ENCODE measurements around the gene RAD51B.
"Not testable (repeated sequence)": the region's sequence is repeated elsewhere in the genome, so short reads cannot be mapped to it uniquely, and the experiment has no call there.

Gene RAD51B

GRCh38 chr14:68763843-68764242 is 944.3 kb downstream of the RAD51B start:
- DNase-seq (ENCODE audit: low spot score), result not testable (repeated sequence)

- no peak for DNase-seq (ENCODE audit: low spot score)
These were observed 947.0 kb downstream of the RAD51B start for GRCh38 chr14:68766299-68767247.

GRCh38 chr14:68767248-68767645 is 947.7 kb downstream of the RAD51B start:
- no peak for DNase-seq (ENCODE audit: low spot score)

- DNase-seq (ENCODE audit: low spot score), result no peak
These were observed 948.7 kb downstream of the RAD51B start for GRCh38 chr14:68768316-68768715.

- DNase-seq (ENCODE audit: low spot score), result no peak
These were observed 950.5 kb downstream of the RAD51B start for GRCh38 chr14:68770051-68770450.

GRCh38 chr14:68770553-68771286 is 951.1 kb downstream of the RAD51B start:
- no peak for DNase-seq (ENCODE audit: low spot score)

- DNase-seq (ENCODE audit: low spot score), result no peak
These were observed 952.1 kb downstream of the RAD51B start for GRCh38 chr14:68771631-68772030.

- no peak for DNase-seq (ENCODE audit: low spot score)
These were observed 953.3 kb downstream of the RAD51B start for GRCh38 chr14:68772761-68773381.

GRCh38 chr14:68774771-68775613 is 955.4 kb downstream of the RAD51B start:
- DNase-seq (ENCODE audit: low spot score), result no peak

- no peak for DNase-seq (ENCODE audit: low spot score)
These were observed 956.1 kb downstream of the RAD51B start for GRCh38 chr14:68775614-68776126.

GRCh38 chr14:68777644-68778043 is 958.1 kb downstream of the RAD51B start:
- no peak for DNase-seq (ENCODE audit: low spot score)

Small RNA genes within 50 kb of the gene (small RNA-seq; reads per million reads assigned to genes)
- gene RN7SL108P (0 reads per million in 2 experiments), gene RN7SL706P (0.05 to 17.2 reads per million in 2 experiments), gene RNU6-921P (0 reads per million in 2 experiments)

Measured in SK-N-DZ (cell line).